HCT116 (cell line): Measurements from ENCODE around the gene DCTN4. TPM values are rescaled to one million over a fixed set of nuclear protein-coding genes. Genes with fewer than 3 reads are reported as not detected.

Source experiments
- ATAC-seq: fragments of 200-7000 bp; cut with Tn5 transposase; 2 replicates; pipeline ENCODE4 v1.9.1; 2020; ENCODE audit warnings: mild to moderate bottlenecking, moderate library complexity
- BruUV-seq: library from RNA; stranded (reverse); fragments of 400-500 nt; replicated peaks from 2 replicates; lab custom pipeline; 2021; lab: Mats Ljungman, UMichigan
- CTCF ChIA-PET: fragments of 300-600 bp; sonication (Branson Sonifier 250); formaldehyde crosslinking; loops from one replicate; lab custom pipeline; 2021; ENCODE audit warnings: antibody characterized with exemption; lab: Charles Lee
- POLR2A ChIA-PET: fragments of 300-600, 350-600 bp; sonication (Branson Sonifier 250); formaldehyde crosslinking; loops from one replicate; lab custom pipeline; 2021; ENCODE audit warnings: antibody characterized with exemption; lab: Charles Lee
- RAD21 ChIA-PET, 2 experiments: fragments of 300-600 bp; sonication (Branson Sonifier 250); formaldehyde crosslinking; loops; one replicate each; lab custom pipeline; 2023; ENCODE audit warnings: low total read pairs in 2 of 2; ENCODE audit not compliant: uncharacterized antibody in 2 of 2, unreplicated experiment in 2 of 2, low non-redundant PET in 1 of 2; lab: Charles Lee
- DNase-seq: peaks from one replicate; pipeline ENCODE4 v3.0.0-alpha.2; 2010; ENCODE audit warnings: low read depth, low spot score
- H2AFZ ChIP-seq: fragments of 200-600 bp; shearing (Covaris generic), sonication (generic); 2 replicates; pipeline ENCODE4 v1.6.1; 2017; ENCODE audit warnings: low read depth, mixed run types, mixed read lengths, antibody characterized with exemption, low read length; ENCODE audit not compliant: poor library complexity, severe bottlenecking
- H3K27ac ChIP-seq: 2 replicates; pipeline ENCODE4 v1.5.1; 2012; ENCODE audit warnings: low read depth, low read length
- H3K27me3 ChIP-seq: fragments of 200-600 bp; sonication (generic); 2 replicates; pipeline ENCODE4 v1.6.1; 2016; ENCODE audit warnings: mixed run types, low read length, mixed read lengths; ENCODE audit not compliant: insufficient read depth
- H3K36me3 ChIP-seq, 2 experiments: fragments of 200-500 bp in 1 of 2; fragments of 200-600 bp in 1 of 2; sonication (Bioruptor generic) in 1 of 2; sonication (generic) in 1 of 2; 2 replicates each; pipeline versions ENCODE4 v1.5.1 to v1.6.1; 2014 to 2016; ENCODE audit warnings: low read length in 2 of 2, inconsistent platforms in 1 of 2, mixed read lengths in 1 of 2, mixed run types in 1 of 2; ENCODE audit not compliant: insufficient read depth in 2 of 2, control insufficient read depth in 1 of 2
- H3K4me1 ChIP-seq, 2 experiments: fragments of 200-600 bp in 1 of 2; sonication (generic) in 1 of 2; 2 replicates each; pipeline versions ENCODE4 v1.5.1 to v1.6.1; 2012 to 2017; ENCODE audit warnings: low read length in 2 of 2, inconsistent platforms in 1 of 2, mild to moderate bottlenecking in 1 of 2, mixed read lengths in 1 of 2, mixed run types in 1 of 2, moderate library complexity in 1 of 2; ENCODE audit not compliant: insufficient read depth in 2 of 2, control insufficient read depth in 1 of 2
- H3K4me2 ChIP-seq: fragments of 200-600 bp; sonication (generic); 2 replicates; pipeline ENCODE4 v1.6.1; 2017; ENCODE audit warnings: mixed run types, low read length, mixed read lengths
- H3K4me3 ChIP-seq, 2 experiments: fragments of 200-600 bp in 1 of 2; sonication (generic) in 1 of 2; replicated peaks in 1 of 2; 2 replicates each; pipeline ENCODE4 v1.5.1; 2011 to 2016; ENCODE audit warnings: low read length in 2 of 2, control low read depth in 1 of 2, low read depth in 1 of 2, mild to moderate bottlenecking in 1 of 2, mixed read lengths in 1 of 2, mixed run types in 1 of 2
- H3K79me2 ChIP-seq: fragments of 200-600 bp; sonication (generic); 2 replicates; pipeline ENCODE4 v1.6.1; 2017; ENCODE audit warnings: mild to moderate bottlenecking, mixed run types, low read length, moderate library complexity, mixed read lengths; ENCODE audit not compliant: insufficient read depth
- H3K9ac ChIP-seq: fragments of 200-600 bp; sonication (generic); 2 replicates; pipeline ENCODE4 v1.6.1; 2016; ENCODE audit warnings: low read length, mixed read lengths
- H3K9me2 ChIP-seq: fragments of 200-600 bp; sonication (generic), shearing (Covaris generic); 2 replicates; pipeline ENCODE4 v1.6.1; 2017; ENCODE audit warnings: mixed run types, mild to moderate bottlenecking, moderate library complexity; ENCODE audit not compliant: insufficient read depth
- H3K9me3 ChIP-seq, 2 experiments: fragments of 200-500 bp in 1 of 2; fragments of 200-600 bp in 1 of 2; sonication (Bioruptor generic) in 1 of 2; sonication (generic) in 1 of 2; 2 replicates each; pipeline ENCODE4 v1.6.1; 2014 to 2017; ENCODE audit warnings: low read length in 2 of 2, mixed read lengths in 2 of 2, inconsistent platforms in 1 of 2, low read depth in 1 of 2, mild to moderate bottlenecking in 1 of 2, mixed run types in 1 of 2, moderate library complexity in 1 of 2; ENCODE audit not compliant: control insufficient read depth in 1 of 2, insufficient read depth in 1 of 2
- H4K20me1 ChIP-seq: fragments of 200-600 bp; sonication (generic), shearing (Covaris generic); 2 replicates; pipeline ENCODE4 v1.6.1; 2017; ENCODE audit warnings: mixed run types, mild to moderate bottlenecking, moderate library complexity; ENCODE audit not compliant: insufficient read depth
- CEBPB ChIP-seq: IDR thresholded peaks from 2 replicates; pipeline ENCODE4 v1.6.1; 2012; ENCODE audit warnings: low read depth
- CTCF ChIP-seq, 3 experiments: fragments of 200-600 bp in 1 of 3; sonication (generic) in 1 of 3; IDR thresholded peaks in 2 of 3; conservative IDR thresholded peaks in 1 of 3; 2 replicates each; pipeline ENCODE4 v1.5.1; 2012 to 2017; ENCODE audit warnings: low read depth in 2 of 3, low read length in 2 of 3, antibody characterized with exemption in 1 of 3, borderline replicate concordance in 1 of 3, control low read depth in 1 of 3, mild to moderate bottlenecking in 1 of 3, mixed read lengths in 1 of 3, mixed run types in 1 of 3, moderate library complexity in 1 of 3; ENCODE audit not compliant: insufficient read depth in 1 of 3
- EGR1 ChIP-seq: IDR thresholded peaks from 2 replicates; pipeline ENCODE4 v1.6.1; 2012; ENCODE audit warnings: low read depth
- EZH2 ChIP-seq: fragments of 200-600 bp; sonication (generic); IDR thresholded peaks from 2 replicates; pipeline ENCODE4 v1.6.1; 2017; ENCODE audit warnings: antibody characterized with exemption, mixed run types
- EZH2phosphoT487 ChIP-seq: fragments of 200-600 bp; IDR thresholded peaks from 2 replicates; pipeline ENCODE4 v1.6.1; 2018; ENCODE audit warnings: antibody characterized with exemption, borderline replicate concordance
- FOSL1 ChIP-seq: IDR thresholded peaks from 2 replicates; pipeline ENCODE4 v1.6.1; 2012; ENCODE audit warnings: low read depth
- POLR2A ChIP-seq: IDR thresholded peaks from 2 replicates; pipeline ENCODE4 v1.7.0; 2011; ENCODE audit warnings: borderline replicate concordance; ENCODE audit not compliant: insufficient read depth, insufficient read length; ENCODE audit errors: extremely low read depth
- POLR2AphosphoS5 ChIP-seq: IDR thresholded peaks from 2 replicates; pipeline ENCODE4 v1.6.1; 2011; ENCODE audit warnings: mild to moderate bottlenecking, low read depth, low read length, moderate library complexity
- RAD21 ChIP-seq: IDR thresholded peaks from 2 replicates; pipeline ENCODE4 v1.6.1; 2012; ENCODE audit warnings: low read depth, mild to moderate bottlenecking
- SP1 ChIP-seq: IDR thresholded peaks from 2 replicates; pipeline ENCODE4 v1.6.1; 2012; ENCODE audit warnings: low read depth
- SRF ChIP-seq: IDR thresholded peaks from 2 replicates; pipeline ENCODE4 v1.6.1; 2012; ENCODE audit warnings: low read depth
- YY1 ChIP-seq: IDR thresholded peaks from 2 replicates; pipeline ENCODE4 v1.6.1; 2011; ENCODE audit warnings: low read length, low read depth, moderate library complexity, mild to moderate bottlenecking; ENCODE audit not compliant: insufficient replicate concordance; ENCODE audit errors: extremely low read depth
- ZFX ChIP-seq: fragments of 450-650 bp; IDR thresholded peaks from 2 replicates; pipeline ENCODE4 v1.6.1; 2017
- ZNF274 ChIP-seq: fragments of 200-500 bp; sonication (Bioruptor generic); IDR thresholded peaks from 2 replicates; pipeline ENCODE4 v1.6.1; 2014; ENCODE audit warnings: mild to moderate bottlenecking, low read depth, low read length, inconsistent platforms
- intact Hi-C: fragments of 100-400 bp; cut with micrococcal nuclease; formaldehyde crosslinking; loops from 2 replicates; pipeline ENCODE4 v1.10.0; 2022
- total RNA-seq: library from RNA; stranded (reverse); gene quantifications from one replicate; pipeline ENCODE4 v1.2.1, GENCODE V29; 2021; ENCODE audit not compliant: unreplicated experiment
- TF ChIP-seq, protein P1 (sequence below): IDR thresholded peaks from 2 replicates; pipeline ENCODE4 v1.6.1; 2011; ENCODE audit warnings: mild to moderate bottlenecking, low read length, moderate library complexity; ENCODE audit not compliant: insufficient replicate concordance; ENCODE audit errors: extremely low read depth

DCTN4 gene
- total RNA-seq, 1 experiment from 2014 or later: 78.8 TPM

GRCh38 chr5:150723845-150724244 is 35.0 kb downstream of the DCTN4 start:
- DNase-seq: no peak
- Histone ChIP-seq H3K4me2 (no peak overlapping the region), H2AFZ (no peak overlapping the region), H3K27me3 (no peaks in the 10 kb centered on the region), H3K9me2 (no peaks in the 10 kb centered on the region), H3K79me2 (no peaks in the 10 kb centered on the region), H3K27ac (no peak overlapping the region), H3K9ac (no peak overlapping the region), H3K4me1 (no peaks in the 10 kb centered on the region), H3K36me3 (peaks cover 30 to 55% of the 10 kb centered on the region in 2 experiments), H3K9me3 (no peaks in the 10 kb centered on the region), H3K4me3 (no peak overlapping the region), H4K20me1 (no peaks in the 10 kb centered on the region)
- intact Hi-C loops: no loop called here
- ChIA-PET POLR2A (no interaction called here), CTCF (no interaction called here)
- BruUV-seq: no TSS peak
- TF ChIP-seq ZNF274 (no peak), YY1 (no peak), SP1 (no peak)
- TF ChIP-seq, protein P1, sequence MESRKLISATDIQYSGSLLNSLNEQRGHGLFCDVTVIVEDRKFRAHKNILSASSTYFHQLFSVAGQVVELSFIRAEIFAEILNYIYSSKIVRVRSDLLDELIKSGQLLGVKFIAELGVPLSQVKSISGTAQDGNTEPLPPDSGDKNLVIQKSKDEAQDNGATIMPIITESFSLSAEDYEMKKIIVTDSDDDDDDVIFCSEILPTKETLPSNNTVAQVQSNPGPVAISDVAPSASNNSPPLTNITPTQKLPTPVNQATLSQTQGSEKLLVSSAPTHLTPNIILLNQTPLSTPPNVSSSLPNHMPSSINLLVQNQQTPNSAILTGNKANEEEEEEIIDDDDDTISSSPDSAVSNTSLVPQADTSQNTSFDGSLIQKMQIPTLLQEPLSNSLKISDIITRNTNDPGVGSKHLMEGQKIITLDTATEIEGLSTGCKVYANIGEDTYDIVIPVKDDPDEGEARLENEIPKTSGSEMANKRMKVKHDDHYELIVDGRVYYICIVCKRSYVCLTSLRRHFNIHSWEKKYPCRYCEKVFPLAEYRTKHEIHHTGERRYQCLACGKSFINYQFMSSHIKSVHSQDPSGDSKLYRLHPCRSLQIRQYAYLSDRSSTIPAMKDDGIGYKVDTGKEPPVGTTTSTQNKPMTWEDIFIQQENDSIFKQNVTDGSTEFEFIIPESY: no peak
- TF ChIP-seq, all 23 proteins: peak for 0
- RAD21 ChIA-PET: no interaction called here
- no peak for ATAC-seq

GRCh38 chr5:150710165-150710564 is 48.7 kb downstream of the DCTN4 start:
- intact Hi-C loops: loop anchor here (2.0 kb wide), 1 partner anchor 149 kb away; no protein-coding TSS in a partner anchor
- Histone ChIP-seq H3K9me2 (no peaks in the 10 kb centered on the region), H3K4me2 (no peak overlapping the region), H3K9ac (no peak overlapping the region), H2AFZ (no peak overlapping the region), H4K20me1 (no peaks in the 10 kb centered on the region), H3K27ac (no peak overlapping the region), H3K4me1 (no peaks in the 10 kb centered on the region), H3K9me3 (no peaks in the 10 kb centered on the region), H3K4me3 (no peak overlapping the region), H3K27me3 (no peaks in the 10 kb centered on the region), H3K79me2 (no peaks in the 10 kb centered on the region), H3K36me3 (peaks cover 28 to 40% of the 10 kb centered on the region in 2 experiments)
- no TSS peak for BruUV-seq
- POLR2A ChIA-PET: no interaction called here
- no peak for ATAC-seq
- CTCF ChIA-PET: interaction anchor here (1.4 kb wide), 1 partner anchor 150 kb away, joined by 6 read pairs; no protein-coding TSS in a partner anchor
- RAD21 ChIA-PET: no interaction called here
- no peak for DNase-seq
- peak; percentile 27 to 52 (median 30); a peak in 3 of 6 replicates for TF ChIP-seq CTCF (IDR thresholded peaks at IDR 0.05 in 2 of 3, conservative IDR thresholded peaks at IDR 0.05 in 1 of 3; ENCODE audit: borderline replicate concordance in 1 of 3, insufficient read depth in 1 of 3, low read depth in 2 of 3, low read length in 2 of 3)
- peak; percentile 43 for TF ChIP-seq RAD21
- TF ChIP-seq, protein P1: no peak
- no peak for TF ChIP-seq SRF
- TF ChIP-seq EZH2phosphoT487: no peak
- TF ChIP-seq FOSL1: no peak
- TF ChIP-seq POLR2A: no peak
- no peak for TF ChIP-seq EZH2
- no peak for TF ChIP-seq POLR2AphosphoS5
- no peak for TF ChIP-seq CEBPB
- TF ChIP-seq EGR1: no peak
- TF ChIP-seq ZFX: no peak
